Left lobe of liver (tissue), 2 donors: ENCODE results near the gene ZNF683. TPM values are rescaled to one million over a fixed set of nuclear protein-coding genes. Genes with fewer than 3 reads are reported as not detected.
A peak's percentile ranks its signal among the peaks of the same experiment; 100 is the strongest.
"Not testable (repeated sequence)": the region's sequence is repeated elsewhere in the genome, so short reads cannot be mapped to it uniquely, and the experiment has no call there.

ENCODE experiments used
- ATAC-seq: fragments of 200-7000 bp; cut with Tn5 transposase; one replicate; pipeline ENCODE4 v1.9.1; 2020; ENCODE audit warnings: mild to moderate bottlenecking, moderate library complexity
- DNase-seq: peaks from one replicate; pipeline ENCODE4 v3.0.0-alpha.2; 2020; ENCODE audit warnings: low spot score
- total RNA-seq: library from RNA; stranded (reverse); gene quantifications from one replicate; pipeline ENCODE4 v1.2.1, GENCODE V29; 2021
- donor health status: DM: no; HTN: no; CAD: no; lungs with moderate emphysema.
- donor health status: DM: no; HTN: yes; CAD: no.

Gene ZNF683
- total RNA-seq: not detected

- ATAC-seq, DNase-seq: not testable (repeated sequence)
Observed at GRCh38 chr1:26372611-26373010, at the start of gene ZNF683. ZNF683 (minus strand) TSS chr1:26372750; CDS start chr1:26368571, 4,179 bp downstream.

- ATAC-seq: no peak
Observed at GRCh38 chr1:26419494-26419893, 46.9 kb upstream of the ZNF683 start.

DNA sequence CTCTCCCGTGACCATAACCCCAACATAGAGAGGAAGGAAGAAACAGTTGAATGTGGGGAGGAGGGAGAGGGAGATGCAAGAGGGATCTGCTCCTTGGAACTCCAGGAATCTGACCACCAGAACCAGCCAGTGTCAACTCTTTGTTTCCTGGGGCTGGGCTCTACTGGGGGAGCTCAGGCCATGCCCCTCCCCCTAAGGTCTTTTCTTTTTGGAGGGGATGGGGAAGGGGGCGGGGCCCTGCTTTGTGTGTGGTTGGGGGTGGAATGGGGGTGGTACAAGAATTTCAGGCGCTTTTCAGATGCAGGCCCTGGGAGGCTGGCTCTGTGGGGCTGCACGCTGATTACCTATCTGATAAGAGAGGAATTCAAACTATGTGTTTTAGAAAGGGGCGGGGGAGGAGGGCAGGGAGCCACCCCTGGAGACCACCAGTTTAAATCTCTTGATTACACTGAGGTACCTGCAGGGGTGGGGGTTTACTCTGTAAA lies 46.4 kb upstream of the ZNF683 start:
- DNase-seq (no peak), ATAC-seq (no peak)

More at GRCh38 chr1:26419494-26419893, 46.9 kb upstream of the ZNF683 start:
- DNase-seq: no peak

- peak; percentile 100 for ATAC-seq
- DNase-seq: peak; percentile 79
Observed at GRCh38 chr1:26417111-26417759, 44.7 kb upstream of the ZNF683 start.

- DNase-seq: no peak
Observed at GRCh38 chr1:26413031-26413430, 40.5 kb upstream of the ZNF683 start.

GRCh38 chr1:26412180-26412840 lies 39.8 kb upstream of the ZNF683 start:
- ATAC-seq (no peak), DNase-seq (no peak)

More at GRCh38 chr1:26413031-26413430, 40.5 kb upstream of the ZNF683 start:
- ATAC-seq: no peak

DNA sequence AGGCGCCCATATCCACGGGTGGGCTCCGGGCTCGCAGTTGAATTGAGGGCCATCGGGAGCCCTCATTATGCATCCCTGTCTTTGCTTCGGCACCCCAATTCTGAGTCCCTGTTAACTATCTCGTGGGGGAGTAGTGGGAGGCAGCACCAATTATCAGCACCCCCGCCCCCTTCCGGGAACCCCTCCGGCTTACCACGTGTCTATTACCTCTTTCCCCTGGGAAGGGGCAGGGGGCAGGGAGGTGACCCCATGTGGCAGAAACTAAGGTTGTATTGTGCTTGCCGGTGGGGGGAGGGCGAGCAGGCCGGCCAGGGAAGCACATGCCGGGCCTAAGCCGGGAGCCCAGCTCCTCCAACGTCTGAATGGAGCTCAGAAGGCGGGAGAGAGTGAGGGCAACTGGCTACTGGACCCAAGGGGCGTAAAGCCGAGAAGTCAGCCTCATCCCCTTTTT lies 39.1 kb upstream of the ZNF683 start:
- DNase-seq (no peak), ATAC-seq (no peak)

DNA sequence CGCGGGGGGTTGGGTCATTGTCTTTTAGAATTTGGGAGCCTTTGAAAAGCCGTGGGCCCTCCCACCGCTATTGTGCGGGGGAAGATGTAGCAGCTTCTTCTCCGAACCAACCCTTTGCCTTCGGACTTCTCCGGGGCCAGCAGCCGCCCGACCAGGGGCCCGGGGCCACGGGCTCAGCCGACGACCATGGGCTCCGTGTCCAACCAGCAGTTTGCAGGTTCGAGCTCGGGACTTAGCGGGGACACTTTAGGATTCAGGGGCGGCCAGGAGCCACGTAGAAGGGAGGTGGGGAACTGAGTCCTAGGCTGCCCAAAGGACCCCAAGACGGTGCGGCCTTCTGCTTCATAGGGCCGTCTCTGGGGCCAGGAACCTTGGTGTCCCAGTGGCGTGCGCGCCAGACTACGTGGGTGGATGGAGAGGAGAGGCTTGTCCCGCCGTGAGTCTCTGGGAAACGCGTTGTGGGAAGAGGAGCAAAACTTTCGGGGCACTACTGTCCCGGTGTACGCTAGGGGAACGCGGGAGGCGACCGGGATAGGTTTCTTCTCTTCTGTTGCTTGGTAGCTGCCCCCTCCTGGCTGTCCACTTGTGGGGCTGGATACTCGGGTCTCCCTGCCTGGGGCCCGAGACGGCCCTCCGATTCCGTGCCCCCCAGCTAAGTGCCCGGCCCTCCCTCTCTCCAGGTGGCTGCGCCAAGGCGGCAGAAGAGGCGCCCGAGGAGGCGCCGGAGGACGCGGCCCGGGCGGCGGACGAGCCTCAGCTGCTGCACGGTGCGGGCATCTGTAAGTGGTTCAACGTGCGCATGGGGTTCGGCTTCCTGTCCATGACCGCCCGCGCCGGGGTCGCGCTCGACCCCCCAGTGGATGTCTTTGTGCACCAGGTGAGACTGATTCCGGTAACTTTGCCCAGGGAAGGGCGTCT lies 38.4 kb upstream of the ZNF683 start, which contains the start of gene LIN28A:
Gene LIN28A (plus strand): TSS at position 112 of the 918 bp plus-strand sequence. CDS start 75 bp downstream, at position 187.
- DNase-seq: no peak
- ATAC-seq: no peak

- no peak for ATAC-seq
Observed at GRCh38 chr1:26409191-26409807, 36.7 kb upstream of the ZNF683 start.

GRCh38 chr1:26408604-26409003 lies 36.1 kb upstream of the ZNF683 start:
- peak; percentile 62 for DNase-seq
- ATAC-seq: peak; percentile 95

More at GRCh38 chr1:26409191-26409807, 36.7 kb upstream of the ZNF683 start:
- no peak for DNase-seq

- DNase-seq (no peak), ATAC-seq (no peak)
Observed at GRCh38 chr1:26405281-26405915, 32.8 kb upstream of the ZNF683 start.

DNA sequence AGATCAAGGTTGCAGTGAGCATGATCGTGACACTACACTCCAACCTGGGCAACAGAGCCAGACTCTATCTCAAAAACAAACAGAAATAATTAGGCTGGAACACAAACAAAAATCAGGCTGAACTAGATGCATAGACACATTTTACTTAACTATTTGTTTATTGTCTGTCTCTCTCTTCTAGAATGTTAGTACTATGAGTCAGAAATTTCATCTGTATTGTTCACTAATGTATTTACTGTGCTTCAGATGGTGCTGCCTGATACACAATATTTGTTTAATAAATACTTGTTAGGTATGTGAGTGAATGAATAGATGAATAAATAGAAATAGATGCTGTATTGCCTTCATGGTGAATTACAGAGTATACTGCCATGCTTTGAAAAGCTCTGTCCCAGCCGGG lies 32.1 kb upstream of the ZNF683 start:
- ATAC-seq (no peak), DNase-seq (no peak)

DNA sequence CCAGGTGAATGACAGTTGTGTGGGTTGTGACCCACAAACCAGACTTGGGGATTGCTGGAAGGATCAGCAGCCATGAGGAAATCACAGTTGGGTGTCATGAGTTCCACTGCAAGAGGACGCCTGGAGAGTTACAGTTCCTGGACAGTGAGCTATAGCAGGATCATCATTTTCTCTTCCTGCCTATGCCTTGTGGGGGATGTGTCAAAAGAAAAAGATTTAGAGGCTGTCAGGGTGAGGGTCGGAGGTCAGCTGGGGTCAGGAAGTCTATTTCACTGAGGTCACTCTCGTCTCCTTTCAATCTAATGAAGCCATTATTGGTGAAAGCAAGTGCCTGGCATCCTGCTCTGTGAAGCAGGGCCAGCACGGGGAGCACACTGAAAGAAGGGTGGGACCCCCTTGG lies 31.1 kb upstream of the ZNF683 start:
- ATAC-seq: no peak
- no peak for DNase-seq

DNA sequence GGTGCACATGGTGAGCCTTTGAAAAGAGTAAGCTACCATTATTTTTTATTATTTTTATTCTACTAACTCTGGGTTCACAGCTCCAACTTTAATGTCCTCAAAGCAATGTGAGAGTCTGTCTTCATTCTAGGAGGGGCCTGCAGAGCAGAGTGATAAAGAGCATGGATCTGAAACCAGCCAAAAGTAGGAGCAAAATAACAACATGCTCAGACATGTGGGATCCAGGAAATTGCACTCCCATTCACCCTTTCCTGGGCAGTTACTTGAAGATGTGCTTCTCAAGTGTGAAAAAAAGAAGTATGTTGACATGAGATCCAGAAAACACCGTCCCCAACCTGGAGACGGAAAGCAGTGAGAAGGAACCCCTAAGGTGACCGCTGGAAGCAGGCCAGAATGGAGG lies 29.3 kb upstream of the ZNF683 start:
- ATAC-seq: no peak
- DNase-seq: no peak

DNA sequence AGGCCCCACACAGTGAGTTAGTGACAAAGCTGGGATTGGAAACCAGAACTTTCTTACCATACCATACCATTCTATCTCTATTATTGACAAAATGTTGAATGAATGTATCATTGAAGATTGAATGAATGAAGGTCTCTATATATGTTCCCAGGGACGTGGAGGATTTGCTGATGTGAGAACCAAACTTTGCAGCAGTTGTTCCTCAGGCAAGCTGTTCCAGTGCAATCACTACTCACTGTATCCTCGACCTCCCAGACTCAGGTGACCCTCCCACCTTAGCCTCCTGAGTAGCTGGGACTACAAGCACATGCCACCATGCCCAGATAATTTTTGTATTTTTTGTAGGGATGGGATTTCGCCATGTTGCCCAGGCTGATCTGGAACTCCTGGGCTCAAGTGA lies 26.5 kb upstream of the ZNF683 start:
- no peak for ATAC-seq
- no peak for DNase-seq

- DNase-seq (no peak), ATAC-seq (no peak)
Observed at GRCh38 chr1:26395754-26396153, 23.2 kb upstream of the ZNF683 start.

- no peak for DNase-seq
- no peak for ATAC-seq
Observed at GRCh38 chr1:26391450-26391849, 18.9 kb upstream of the ZNF683 start.

GRCh38 chr1:26389604-26390247 lies 17.2 kb upstream of the ZNF683 start:
- ATAC-seq (no peak), DNase-seq (no peak)

GRCh38 chr1:26388791-26389445 lies 16.4 kb upstream of the ZNF683 start:
- ATAC-seq: no peak
- DNase-seq: no peak
